SK-N-SH (cell line): ENCODE data around the gene PNMA6E. TPM values are rescaled to one million over a fixed set of nuclear protein-coding genes. Genes with fewer than 3 reads are reported as not detected.

ENCODE experiments used
- CTCF ChIA-PET: fragments of 300-600, 350-600 bp; formaldehyde crosslinking; extraction: SDS; loops from one replicate; lab custom pipeline; 2021; lab: Yijun Ruan, JAX
- POLR2A ChIA-PET: fragments of 350-600 bp; sonication (Branson Sonifier 250); formaldehyde crosslinking; extraction: SDS; loops from one replicate; lab custom pipeline; 2020; ENCODE audit warnings: antibody characterized with exemption, inconsistent platforms; lab: Yijun Ruan, JAX
- DNase-seq: peaks from one replicate; pipeline ENCODE4 v3.0.0; 2012
- H2AFZ ChIP-seq: fragments of 200-600 bp; sonication (generic); 2 replicates; pipeline ENCODE4 v1.8.1; 2016; ENCODE audit warnings: antibody characterized with exemption, mild to moderate bottlenecking, low read depth
- H3F3A ChIP-seq: fragments of 200-600 bp; sonication (generic); replicated peaks from 2 replicates; pipeline ENCODE3; 2016; ENCODE audit warnings: antibody characterized with exemption, mild to moderate bottlenecking; ENCODE audit not compliant: insufficient read depth
- H3K27ac ChIP-seq, 2 experiments: fragments of 200-500 bp in 1 of 2; fragments of 200-600 bp in 1 of 2; sonication (Bioruptor generic) in 1 of 2; sonication (generic), shearing (Covaris generic) in 1 of 2; 2 replicates each; pipeline versions ENCODE4 v1.5.1 to v1.6.1; 2014 to 2016; ENCODE audit warnings: low read depth in 2 of 2, inconsistent platforms in 1 of 2, low read length in 1 of 2, mild to moderate bottlenecking in 1 of 2, mixed read lengths in 1 of 2
- H3K27me3 ChIP-seq: fragments of 200-600 bp; sonication (generic), shearing (Covaris generic); 2 replicates; pipeline ENCODE4 v1.6.1; 2016; ENCODE audit warnings: mixed run types; ENCODE audit not compliant: insufficient read depth
- H3K36me3 ChIP-seq, 2 experiments: fragments of 200-500 bp in 1 of 2; fragments of 200-600 bp in 1 of 2; sonication (Bioruptor generic) in 1 of 2; sonication (generic) in 1 of 2; replicated peaks in 1 of 2; 2 replicates each; pipeline versions ENCODE3 to v1.5.1; 2014 to 2016; ENCODE audit warnings: low read length in 1 of 2, mild to moderate bottlenecking in 1 of 2; ENCODE audit not compliant: insufficient read depth in 2 of 2, control insufficient read depth in 1 of 2
- H3K4me1 ChIP-seq, 2 experiments: fragments of 200-500 bp in 1 of 2; fragments of 200-600 bp in 1 of 2; sonication (Bioruptor generic) in 1 of 2; sonication (generic), shearing (Covaris generic) in 1 of 2; 2 replicates each; pipeline versions ENCODE4 v1.5.1 to v1.6.1; 2014 to 2016; ENCODE audit warnings: low read depth in 1 of 2, low read length in 1 of 2, mixed run types in 1 of 2; ENCODE audit not compliant: insufficient read depth in 2 of 2, control insufficient read depth in 1 of 2
- H3K4me2 ChIP-seq: fragments of 200-600 bp; sonication (generic), shearing (Covaris generic); 2 replicates; pipeline ENCODE4 v1.6.1; 2017; ENCODE audit warnings: mixed run types
- H3K4me3 ChIP-seq, 2 experiments: fragments of 200-500 bp in 1 of 2; fragments of 200-600 bp in 1 of 2; sonication (Bioruptor generic) in 1 of 2; sonication (generic), shearing (Covaris generic) in 1 of 2; 2 replicates each; pipeline versions ENCODE4 v1.5.1 to v1.8.1; 2014 to 2016; ENCODE audit warnings: low read depth in 2 of 2, inconsistent platforms in 1 of 2, low read length in 1 of 2, mild to moderate bottlenecking in 1 of 2, mixed read lengths in 1 of 2, moderate library complexity in 1 of 2
- H3K79me2 ChIP-seq: fragments of 200-600 bp; sonication (generic); 2 replicates; pipeline ENCODE4 v1.8.1; 2017; ENCODE audit warnings: mild to moderate bottlenecking; ENCODE audit not compliant: insufficient read depth
- H3K9ac ChIP-seq: fragments of 200-600 bp; sonication (generic); 2 replicates; pipeline ENCODE4 v1.6.1; 2017; ENCODE audit warnings: mixed run types
- H3K9me2 ChIP-seq: fragments of 200-600 bp; sonication (generic); 2 replicates; pipeline ENCODE4 v1.6.1; 2017; ENCODE audit warnings: mixed run types
- H3K9me3 ChIP-seq: fragments of 200-600 bp; sonication (generic); 2 replicates; pipeline ENCODE4 v1.6.1; 2017; ENCODE audit warnings: mixed run types, mild to moderate bottlenecking, moderate library complexity
- H4K20me1 ChIP-seq: fragments of 200-600 bp; sonication (generic); 2 replicates; pipeline ENCODE4 v1.6.1; 2017; ENCODE audit warnings: mild to moderate bottlenecking, mixed run types; ENCODE audit not compliant: insufficient read depth
- CHD2 ChIP-seq: fragments of 150-350 bp; IDR thresholded peaks from 2 replicates; pipeline ENCODE4 v1.6.1; 2018; ENCODE audit warnings: low read length; ENCODE audit not compliant: partially characterized antibody
- CTCF ChIP-seq: fragments of 200-600 bp; sonication (generic); IDR thresholded peaks from 2 replicates; pipeline ENCODE4 v1.6.1; 2017; ENCODE audit warnings: antibody characterized with exemption, mild to moderate bottlenecking, moderate library complexity
- FOXM1 ChIP-seq: IDR thresholded peaks from 2 replicates; pipeline ENCODE4 v1.4.0; 2012; ENCODE audit warnings: low read depth, mild to moderate bottlenecking
- GABPA ChIP-seq: IDR thresholded peaks from 2 replicates; pipeline ENCODE4 v1.4.0; 2012; ENCODE audit warnings: low read depth, mild to moderate bottlenecking
- GATA2 ChIP-seq: sonication (generic); formaldehyde crosslinking; IDR thresholded peaks from 2 replicates; pipeline ENCODE4 v1.5.0; 2020; ENCODE audit warnings: mild to moderate bottlenecking, missing genetic modification reagents
- JUND ChIP-seq: IDR thresholded peaks from 2 replicates; pipeline ENCODE4 v1.4.0; 2012
- MAX ChIP-seq: IDR thresholded peaks from 2 replicates; pipeline ENCODE4 v1.4.0; 2012; ENCODE audit warnings: low read depth
- MEF2A ChIP-seq: IDR thresholded peaks from 2 replicates; pipeline ENCODE4 v1.4.0; 2012; ENCODE audit warnings: low read depth, borderline replicate concordance
- RAD21 ChIP-seq: IDR thresholded peaks from 2 replicates; pipeline ENCODE4 v1.6.1; 2012; ENCODE audit warnings: mild to moderate bottlenecking, low read length
- RCOR1 ChIP-seq: fragments of 150-350 bp; IDR thresholded peaks from 2 replicates; pipeline ENCODE4 v1.6.1; 2017; ENCODE audit warnings: antibody characterized with exemption, low read length
- REST ChIP-seq: IDR thresholded peaks from 2 replicates; pipeline ENCODE4 v1.6.1; 2012; ENCODE audit warnings: mild to moderate bottlenecking, low read depth, low read length, moderate library complexity
- RXRA ChIP-seq: IDR thresholded peaks from 2 replicates; pipeline ENCODE4 v1.4.0; 2012; ENCODE audit warnings: low read depth, mild to moderate bottlenecking, borderline replicate concordance
- SIN3A ChIP-seq: IDR thresholded peaks from 2 replicates; pipeline ENCODE4 v1.6.1; 2012; ENCODE audit warnings: low read depth, mild to moderate bottlenecking, low read length, moderate library complexity, borderline replicate concordance
- TAF1 ChIP-seq: IDR thresholded peaks from 2 replicates; pipeline ENCODE4 v1.6.1; 2012; ENCODE audit warnings: low read depth, mild to moderate bottlenecking, low read length, moderate library complexity, borderline replicate concordance
- TCF12 ChIP-seq: IDR thresholded peaks from 2 replicates; pipeline ENCODE4 v1.4.0; 2012
- TEAD4 ChIP-seq: IDR thresholded peaks from 2 replicates; pipeline ENCODE4 v1.4.0; 2012; ENCODE audit warnings: mild to moderate bottlenecking, borderline replicate concordance; ENCODE audit not compliant: insufficient read depth
- ZBTB33 ChIP-seq: IDR thresholded peaks from 2 replicates; pipeline ENCODE4 v1.4.0; 2012; ENCODE audit warnings: low read depth, borderline replicate concordance
- WGBS: methylation state at CpG from one replicate; pipeline ENCODE4 v1.1.6; 2017; ENCODE audit warnings: low lambda C conversion rate; 5-methylcytosine and 5-hydroxymethylcytosine counted together
- polyA plus RNA-seq, 3 experiments: library from polyadenylated mRNA; depleted of rRNA; stranded (reverse); fragments of >200 nt; gene quantifications; 2 replicates each; pipeline ENCODE4 v1.2.3, GENCODE V29; 2012

PNMA6E gene
- polyA plus RNA-seq, 1 of the 3 experiments (the other 2 are of a cell fraction), result not detected

- Histone ChIP-seq H3K9me3 (no peaks in the 10 kb centered on the region), H3K79me2 (no peaks in the 10 kb centered on the region), H3K27me3 (peaks cover 1% of the 10 kb centered on the region; the same call in 1 of the 2 replicates), H3F3A (no peaks in the 10 kb centered on the region), H4K20me1 (no peaks in the 10 kb centered on the region), H2AFZ (no peak overlapping the region), H3K36me3 (no peaks in the 10 kb centered on the region), H3K9ac (no peak overlapping the region), H3K4me1 (peaks cover 0 to 2% of the 10 kb centered on the region in 2 experiments; a peak in 1 of 4 replicates), H3K4me2 (no peak overlapping the region), H3K27ac (no peak overlapping the region), H3K9me2 (no peaks in the 10 kb centered on the region), H3K4me3 (no peak overlapping the region)
- TF ChIP-seq RAD21 (no peak), TEAD4 (no peak), GABPA (no peak), CHD2 (no peak), GATA2 (CRISPR knock-in tag) (no peak), RCOR1 (no peak), MEF2A (no peak), ZBTB33 (no peak), FOXM1 (no peak), RXRA (no peak), JUND (no peak), REST (no peak), CTCF (no peak), SIN3A (no peak), TAF1 (no peak), TCF12 (no peak), MAX (no peak)
- CTCF ChIA-PET, result no interaction called here
- no peak for DNase-seq
- 34% methylated on average over 6 of the region's 12 CpGs for WGBS
- POLR2A ChIA-PET, result no interaction called here
These were observed 15.8 kb upstream of the PNMA6E start for GRCh38 chrX:153416781-153417450.
